GM12891 (cell line): ENCODE results near the gene UBQLN4.

Experiments
- POLR2AphosphoS5 ChIP-seq: IDR thresholded peaks from 2 replicates; pipeline ENCODE4 v1.6.1; 2011; ENCODE audit warnings: low read depth, low read length, control low read depth
- SPI1 ChIP-seq: IDR thresholded peaks from 2 replicates; pipeline ENCODE4 v1.6.1; 2011; ENCODE audit warnings: low read depth, low read length, control low read depth

DNA sequence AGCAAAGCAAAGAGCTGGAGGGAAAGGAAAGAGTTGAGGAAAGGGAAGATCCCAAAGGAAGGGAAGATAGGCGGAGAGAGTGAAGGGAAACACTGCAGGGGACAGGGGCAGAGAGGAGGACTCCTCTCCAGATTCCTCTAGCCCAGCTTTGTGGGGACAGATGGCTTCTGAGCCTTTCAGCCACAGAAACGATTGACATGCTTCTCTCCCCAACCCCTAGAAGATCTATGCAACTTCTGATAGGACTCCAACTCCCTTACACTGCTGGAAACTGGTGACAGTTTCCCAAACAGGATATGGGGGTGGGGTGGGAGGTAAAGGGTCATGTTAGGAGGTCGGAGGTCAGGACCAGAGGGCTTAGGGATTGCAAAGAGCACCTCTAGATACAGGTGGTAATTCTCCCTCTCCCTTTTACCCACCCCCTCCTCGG is 22.2 kb upstream of the UBQLN4 start:
- no peak for TF ChIP-seq SPI1
- no peak for TF ChIP-seq POLR2AphosphoS5
